Muscle of back (tissue), 11 donors: Measurements from ENCODE around the gene HIGD1C. TPM values are rescaled to one million over a fixed set of nuclear protein-coding genes. Genes with fewer than 3 reads are reported as not detected.
"Not testable (repeated sequence)": the region's sequence is repeated elsewhere in the genome, so short reads cannot be mapped to it uniquely, and the experiment has no call there.

Experiments used
- DNase-seq, 3 donors: peaks; one replicate each; pipeline versions ENCODE4 v3.0.0 to v3.0.0-alpha.2; 2013
- polyA plus RNA-seq, 10 donors: library from polyadenylated mRNA; unstranded; fragments of 120-200 nt; gene quantifications; one replicate each; pipeline ENCODE4 v1.2.1, GENCODE V29; 2013; ENCODE audit not compliant: insufficient read length in 10 of 10

Gene HIGD1C
- polyA plus RNA-seq, 10 donors: 0.51 to 0.89 (median 0.83) TPM; not detected in 7

GRCh38 chr12:50933459-50934124 lies 18.8 kb upstream of the HIGD1C start:
- no peak for DNase-seq

DNA sequence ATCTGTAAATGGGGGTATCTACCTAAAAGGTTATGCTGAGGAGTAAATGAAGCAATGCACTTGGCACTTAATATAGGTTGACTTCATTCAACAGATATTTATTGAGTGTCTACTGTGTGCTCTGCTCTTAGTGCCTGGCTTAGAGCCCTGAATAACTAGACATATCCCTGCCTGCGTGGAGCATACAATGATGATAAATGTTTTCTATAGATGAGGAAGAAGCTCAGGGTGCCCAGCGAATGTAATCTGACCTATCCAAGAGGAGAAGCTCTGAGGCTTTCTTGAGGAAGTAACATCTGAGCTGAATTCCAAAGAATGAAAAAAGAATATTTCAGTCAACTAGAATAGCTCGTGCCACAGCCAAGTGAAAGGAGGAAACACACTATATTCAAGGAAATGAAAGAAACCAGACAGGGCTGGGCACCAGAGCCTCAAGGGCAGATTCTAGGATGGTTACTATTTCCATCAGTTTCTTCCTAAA lies 17.9 kb upstream of the HIGD1C start:
- peak in 1 of 3 donors; percentile 55 for DNase-seq

GRCh38 chr12:50934981-50935807 lies 17.1 kb upstream of the HIGD1C start:
- DNase-seq: no peak

DNA sequence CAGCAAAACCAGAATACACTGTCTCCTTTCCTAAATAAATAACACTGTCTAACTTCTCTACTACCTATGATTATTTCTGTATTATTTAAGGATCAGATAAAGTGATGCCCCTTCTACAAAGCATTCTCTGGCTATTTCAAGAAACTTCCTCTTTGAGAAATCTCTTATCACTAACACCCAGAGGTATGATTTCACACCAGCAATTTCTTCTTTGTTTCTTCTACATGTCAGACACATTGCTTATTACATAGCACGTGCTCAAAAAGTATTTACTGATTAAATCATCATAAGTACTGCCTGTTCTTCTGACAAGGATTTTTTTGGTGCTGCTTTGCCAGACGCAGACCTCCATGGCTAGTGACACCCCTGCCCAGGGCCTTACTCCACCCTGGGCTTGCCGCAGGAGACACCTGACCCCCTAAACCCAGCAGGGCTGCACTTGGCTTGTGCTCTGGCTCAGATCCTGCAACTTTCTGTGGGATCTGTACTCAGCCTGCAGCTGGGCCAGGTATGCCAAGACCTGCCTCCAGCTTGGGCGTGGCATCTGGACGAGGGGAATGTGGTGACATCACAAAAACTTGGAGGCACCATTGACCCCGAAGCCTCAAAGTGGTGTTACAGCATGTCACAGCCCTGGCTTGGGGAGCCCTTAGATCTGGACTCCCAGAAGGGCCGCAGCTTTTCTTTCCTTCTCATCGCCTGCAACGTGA lies 15.4 kb upstream of the HIGD1C start:
- DNase-seq: no peak

DNA sequence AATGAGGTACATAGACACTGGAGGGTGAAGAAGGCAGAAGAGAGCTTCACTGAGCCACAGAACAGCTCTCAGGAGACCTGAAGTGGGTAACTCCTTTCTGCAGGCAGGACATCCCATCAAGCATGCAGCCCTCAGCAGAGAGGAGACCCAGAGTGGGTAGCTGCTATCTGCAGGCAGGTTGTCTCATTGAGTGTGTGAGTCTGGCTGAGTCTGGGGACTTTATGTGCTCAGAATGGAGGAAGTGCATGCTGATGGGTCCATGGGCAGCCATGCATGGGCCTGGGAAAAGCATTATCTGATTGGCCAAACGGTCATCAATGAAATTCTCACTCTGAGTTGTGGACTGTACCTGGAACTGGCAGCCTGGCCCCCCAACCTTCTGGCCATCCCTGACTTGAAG lies 14.7 kb upstream of the HIGD1C start:
- no peak for DNase-seq

DNA sequence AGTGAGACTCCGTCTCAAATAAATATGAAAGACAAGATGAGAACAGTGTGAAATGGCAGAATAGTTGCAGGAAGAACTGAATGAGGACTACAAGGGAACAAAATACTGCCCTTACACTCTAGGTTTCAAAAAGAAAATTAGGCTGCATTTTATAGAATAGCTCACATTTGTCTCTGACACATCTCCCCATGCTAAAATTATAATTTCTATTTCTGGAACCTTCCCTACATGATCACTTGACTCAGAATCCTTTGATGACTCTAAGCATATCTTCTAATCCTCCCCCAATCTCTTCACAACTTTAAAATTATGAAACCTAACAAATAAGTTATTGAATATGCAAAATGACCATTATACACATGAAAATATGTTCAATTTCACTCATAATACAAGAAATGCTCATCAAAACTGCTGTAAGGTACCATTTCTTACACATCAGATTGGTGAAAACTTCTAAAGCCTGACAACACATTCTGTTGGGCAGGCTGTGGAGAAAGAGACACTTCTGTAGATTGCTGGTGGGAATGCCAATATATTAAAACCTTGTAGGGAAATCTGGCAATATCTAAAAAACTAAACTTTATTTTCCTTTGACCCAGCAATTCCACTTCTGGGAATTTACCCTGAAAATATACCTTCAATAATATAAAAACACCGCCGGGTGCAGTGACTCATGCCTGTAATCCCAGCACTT lies 4.3 kb upstream of the HIGD1C start:
- DNase-seq: no peak

- no peak for DNase-seq
These were observed 3.5 kb upstream of the HIGD1C start for GRCh38 chr12:50948798-50949197.

DNA sequence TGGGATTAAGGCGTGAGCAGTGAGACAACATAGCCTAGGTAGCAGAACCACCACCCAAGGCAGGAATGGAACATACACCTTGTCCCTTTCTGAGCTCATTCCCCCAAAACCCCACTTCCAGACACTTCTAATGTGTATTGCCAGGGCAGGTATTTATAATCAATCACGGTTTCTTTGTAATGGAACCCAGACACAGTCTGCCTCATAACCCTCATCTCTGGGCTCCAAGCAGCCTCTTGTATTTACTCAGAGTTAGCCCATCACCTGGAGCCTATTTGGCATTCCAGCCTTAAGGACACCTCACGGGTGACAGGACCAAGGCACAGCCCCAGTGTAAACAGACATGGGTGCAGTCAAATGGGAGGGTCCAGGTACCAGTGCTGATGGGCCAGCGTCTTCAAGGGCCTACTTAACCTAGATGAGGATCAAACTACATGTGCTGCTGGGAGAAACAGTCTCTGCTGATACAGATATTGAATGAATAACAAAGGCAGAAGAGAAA lies 2.5 kb upstream of the HIGD1C start:
- DNase-seq: no peak

DNA sequence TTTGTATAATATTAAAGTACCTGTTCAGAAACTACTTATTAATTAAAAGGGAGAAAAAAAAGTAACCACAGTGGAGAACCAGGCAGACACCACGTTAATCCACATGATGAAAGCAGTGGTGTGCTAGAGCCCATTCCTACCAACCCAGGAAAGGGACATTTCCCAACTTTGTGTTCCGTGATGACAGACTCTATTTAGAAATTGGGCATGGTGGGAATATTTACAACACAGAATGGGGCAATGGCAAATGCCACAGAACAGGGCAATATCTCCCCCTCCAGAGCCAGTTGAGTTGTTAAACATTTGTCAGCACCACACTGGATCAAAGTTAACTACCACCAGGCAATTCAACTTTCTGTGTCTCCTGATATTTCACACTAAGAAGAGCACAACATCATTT lies 1.2 kb upstream of the HIGD1C start:
- no peak for DNase-seq

DNA sequence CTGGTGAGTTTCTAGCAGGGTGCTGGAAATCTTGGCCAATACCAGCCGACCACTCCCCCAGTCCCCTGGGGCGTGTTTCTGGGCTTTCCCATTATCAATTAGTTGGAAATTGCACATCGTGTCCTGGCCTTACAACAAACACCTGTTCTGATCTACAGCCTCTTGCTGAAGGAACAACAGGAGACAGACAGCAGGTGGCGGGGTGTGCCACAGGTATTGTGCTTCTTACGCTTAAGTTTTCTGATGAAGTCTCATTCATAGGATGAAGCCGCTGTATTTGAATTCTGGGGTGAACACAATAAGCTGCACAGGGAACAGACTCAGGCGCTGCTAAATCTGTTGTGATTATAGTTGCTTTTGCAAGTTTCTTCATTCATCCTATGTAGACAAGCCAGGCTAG lies 703 bp downstream of the HIGD1C start:
- no peak for DNase-seq

DNA sequence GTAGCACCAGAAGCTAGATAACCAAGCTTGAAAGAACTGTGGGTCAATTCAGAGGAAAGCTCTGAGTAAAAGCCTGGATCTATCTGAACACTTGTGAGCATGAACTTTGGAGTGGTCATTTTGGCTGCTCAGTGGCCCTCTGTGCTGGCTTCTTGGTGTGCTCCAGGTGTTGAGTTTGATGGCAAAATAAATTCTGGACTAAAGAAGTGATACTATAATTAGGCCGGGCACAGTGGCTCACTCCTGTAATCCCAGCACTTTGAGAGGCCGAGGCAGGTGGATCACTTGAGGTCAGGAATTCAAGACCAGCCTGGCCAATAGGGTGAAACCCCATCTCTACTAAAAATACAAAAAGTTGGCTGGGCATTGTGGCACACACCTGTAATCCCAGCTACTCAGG lies 2.4 kb downstream of the HIGD1C start:
- not testable (repeated sequence) for DNase-seq

- DNase-seq: no peak
These were observed 2.9 kb downstream of the HIGD1C start for GRCh38 chr12:50955288-50955687.

GRCh38 chr12:50955697-50956096 lies 3.4 kb downstream of the HIGD1C start:
- no peak for DNase-seq

GRCh38 chr12:50960130-50960529 lies 7.8 kb downstream of the HIGD1C start:
- no peak for DNase-seq

DNA sequence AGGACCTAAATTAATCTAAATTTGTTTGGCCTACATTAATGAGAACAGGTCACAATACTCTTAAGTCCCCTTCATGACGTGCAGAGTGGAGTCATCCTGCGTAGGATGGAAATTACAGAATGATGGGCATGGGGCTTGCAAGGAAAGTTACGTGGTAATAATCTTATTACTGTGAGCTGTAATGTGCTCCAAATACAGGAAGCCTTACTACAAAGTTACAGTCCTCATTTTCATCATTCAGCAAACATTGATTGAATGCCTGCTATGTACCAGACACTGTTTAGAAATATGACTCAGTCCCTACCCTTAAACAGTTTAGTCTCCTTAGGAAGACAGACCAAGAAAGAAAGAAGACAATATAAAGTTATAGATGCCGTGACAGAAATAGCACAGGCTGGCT lies 9.4 kb downstream of the HIGD1C start:
- DNase-seq: no peak

DNA sequence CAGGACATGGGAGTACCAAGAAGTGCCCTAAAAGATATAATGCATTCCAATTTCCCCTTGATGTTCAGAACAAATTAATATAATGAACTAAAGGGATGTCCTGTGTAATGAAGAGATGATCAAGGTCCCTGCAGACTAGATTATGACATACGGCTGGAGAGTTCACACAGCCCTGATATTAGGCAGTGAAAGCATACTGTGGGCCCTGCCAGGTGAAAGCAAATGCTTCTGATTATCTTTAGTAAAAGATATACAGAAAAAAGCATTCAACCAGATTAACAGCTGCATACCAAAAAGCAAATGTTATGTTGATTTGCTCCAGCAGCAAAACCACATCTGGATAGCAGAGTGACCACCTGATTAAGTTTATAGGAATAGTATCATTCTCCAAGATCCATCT lies 12.1 kb downstream of the HIGD1C start:
- no peak for DNase-seq

GRCh38 chr12:50971946-50972345 lies 19.6 kb downstream of the HIGD1C start:
- no peak for DNase-seq

- DNase-seq: no peak
These were observed 27.2 kb downstream of the HIGD1C start for GRCh38 chr12:50979369-50980052.

DNA sequence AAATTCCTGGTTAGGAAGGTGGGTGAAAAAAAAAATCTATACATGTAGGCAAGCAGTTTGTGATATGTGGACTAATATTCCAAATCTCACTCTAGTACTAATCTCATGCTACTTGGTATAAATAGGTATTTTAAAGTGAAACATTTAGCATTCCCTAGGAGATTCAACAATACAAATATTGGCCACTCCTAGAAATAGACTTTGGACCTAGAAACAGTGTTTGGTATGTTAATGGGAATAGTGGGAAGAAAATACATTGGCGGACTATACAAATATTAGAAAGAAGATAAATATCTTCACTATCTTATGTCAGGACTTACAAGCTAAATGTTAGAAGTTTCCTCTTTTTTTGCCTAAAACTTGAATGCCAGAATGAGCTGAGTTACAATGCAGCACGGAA lies 28.2 kb downstream of the HIGD1C start:
- DNase-seq: no peak

GRCh38 chr12:50981319-50982239 lies 29.2 kb downstream of the HIGD1C start:
- no peak for DNase-seq
